ENCODE data around the gene SPRYD7.
"Not testable (repeated sequence)": the region's sequence is repeated elsewhere in the genome, so short reads cannot be mapped to it uniquely, and the experiment has no call there.

DNA sequence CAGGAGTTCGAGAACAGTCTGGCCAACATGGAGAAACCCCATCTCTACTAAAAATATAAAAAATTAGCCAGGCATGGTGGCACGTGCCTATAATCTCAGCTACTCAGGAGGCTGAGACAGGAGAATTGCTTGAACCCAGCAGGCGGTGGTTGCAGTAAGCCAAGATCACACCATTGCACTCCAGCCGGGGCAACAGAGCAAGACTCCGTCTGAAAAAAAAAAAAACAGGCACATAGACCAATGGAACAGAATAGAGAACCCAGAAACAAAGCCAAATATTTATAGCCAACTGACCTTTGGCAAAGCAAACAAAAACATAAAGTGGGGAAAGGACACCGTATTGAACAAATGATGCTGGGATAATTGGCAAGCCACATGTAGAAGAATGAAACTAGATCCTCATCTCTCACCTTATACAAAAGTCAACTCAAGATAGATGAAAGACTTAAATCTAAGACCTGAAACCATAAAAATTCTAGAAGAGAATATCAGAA, 12.7 kb upstream of the SPRYD7 start:
- TF ChIP-seq ETV6 (CRISPR knock-in tag; conservative IDR thresholded peaks at IDR 0.05); FOXM1 (CRISPR knock-in tag; IDR thresholded peaks at IDR 0.05): not testable (repeated sequence)
